ENCODE measurements around the gene NMD3.
A peak's percentile ranks its signal among the peaks of the same experiment; 100 is the strongest.
"Not testable (repeated sequence)": the region's sequence is repeated elsewhere in the genome, so short reads cannot be mapped to it uniquely, and the experiment has no call there.

NMD3 gene

DNA sequence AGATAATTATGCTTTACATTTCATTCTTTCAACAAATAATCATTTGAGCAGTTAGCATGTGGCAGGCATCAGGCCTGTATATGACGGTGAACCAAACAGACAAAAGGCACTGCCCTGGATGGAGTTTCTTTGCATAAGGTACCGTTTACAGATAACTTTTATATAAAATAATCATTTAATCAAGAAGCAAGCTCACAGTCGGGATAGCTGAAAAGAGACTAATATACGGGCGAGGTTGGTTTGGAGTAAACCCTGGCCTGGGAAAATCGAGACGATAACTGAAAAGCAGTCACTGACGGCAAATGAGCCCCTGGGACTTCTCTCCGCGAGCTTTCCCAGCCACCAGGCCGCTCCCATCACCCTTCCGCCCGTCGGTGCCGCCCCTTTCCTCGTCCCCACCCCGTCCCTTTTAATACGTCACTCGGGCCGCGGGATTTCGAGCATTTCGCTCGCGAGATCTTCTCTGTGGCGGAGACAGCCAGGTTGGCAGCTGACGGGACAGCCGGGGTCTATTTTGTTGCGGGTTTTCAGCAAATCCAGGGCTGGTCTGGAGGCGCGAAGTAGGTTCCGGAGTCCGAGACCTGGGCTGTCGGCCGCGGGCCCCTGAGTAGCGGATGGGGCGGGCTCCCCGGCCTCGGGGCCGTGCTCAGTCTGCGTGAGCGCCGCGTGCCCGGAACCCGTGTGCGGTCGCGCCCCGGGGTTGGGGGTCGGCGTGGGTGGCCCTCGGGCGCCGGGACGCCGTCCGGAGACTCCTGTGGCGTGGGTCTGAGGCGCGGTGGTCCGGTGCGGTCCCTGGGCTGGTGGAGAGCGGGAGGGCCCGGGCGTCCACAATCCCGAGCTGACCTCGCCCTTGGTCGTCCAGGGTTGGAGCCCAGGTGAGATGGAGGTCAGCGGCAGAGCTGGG lies at the start of gene NMD3:
TSS of gene NMD3 (plus strand) at position 462 of the 904 bp plus-strand sequence. CDS start 703 bp downstream, outside the sequence.
- peaks cover 50% of the 10 kb centered on the region for H3K79me2 ChIP-seq (ENCODE audit: low read length)
- peaks cover 21% of the 10 kb centered on the region for H3K4me1 ChIP-seq (ENCODE audit: low read length)
- no peak for TF ChIP-seq EZH2phosphoT487 (IDR thresholded peaks at IDR 0.05; ENCODE audit: low read depth)
- peak within 1 kb of the TSS; percentile 91 for H3K4me2 ChIP-seq (ENCODE audit: low read length)
- peak within 1 kb of the TSS; percentile 82 for H3K4me3 ChIP-seq (ENCODE audit: low read length)
- peak within 1 kb of the TSS; percentile 48 for H3K27ac ChIP-seq (ENCODE audit: low read length)
- peak within 1 kb of the TSS; percentile 85 for H3K9ac ChIP-seq (ENCODE audit: low read length)
- H4K20me1 ChIP-seq (ENCODE audit: insufficient read depth, low read length), result peaks cover 13% of the 10 kb centered on the region
- no peaks in the 10 kb centered on the region for H3K9me3 ChIP-seq (ENCODE audit: insufficient read depth, low read length)
- H3K27me3 ChIP-seq (ENCODE audit: low read depth, low read length), result no peaks in the 10 kb centered on the region
- peaks cover 27% of the 10 kb centered on the region for H3K36me3 ChIP-seq (replicated peaks; ENCODE audit: low read depth, low read length)
- H2AFZ ChIP-seq (ENCODE audit: low read depth, low read length), result peak within 1 kb of the TSS; percentile 93

DNA sequence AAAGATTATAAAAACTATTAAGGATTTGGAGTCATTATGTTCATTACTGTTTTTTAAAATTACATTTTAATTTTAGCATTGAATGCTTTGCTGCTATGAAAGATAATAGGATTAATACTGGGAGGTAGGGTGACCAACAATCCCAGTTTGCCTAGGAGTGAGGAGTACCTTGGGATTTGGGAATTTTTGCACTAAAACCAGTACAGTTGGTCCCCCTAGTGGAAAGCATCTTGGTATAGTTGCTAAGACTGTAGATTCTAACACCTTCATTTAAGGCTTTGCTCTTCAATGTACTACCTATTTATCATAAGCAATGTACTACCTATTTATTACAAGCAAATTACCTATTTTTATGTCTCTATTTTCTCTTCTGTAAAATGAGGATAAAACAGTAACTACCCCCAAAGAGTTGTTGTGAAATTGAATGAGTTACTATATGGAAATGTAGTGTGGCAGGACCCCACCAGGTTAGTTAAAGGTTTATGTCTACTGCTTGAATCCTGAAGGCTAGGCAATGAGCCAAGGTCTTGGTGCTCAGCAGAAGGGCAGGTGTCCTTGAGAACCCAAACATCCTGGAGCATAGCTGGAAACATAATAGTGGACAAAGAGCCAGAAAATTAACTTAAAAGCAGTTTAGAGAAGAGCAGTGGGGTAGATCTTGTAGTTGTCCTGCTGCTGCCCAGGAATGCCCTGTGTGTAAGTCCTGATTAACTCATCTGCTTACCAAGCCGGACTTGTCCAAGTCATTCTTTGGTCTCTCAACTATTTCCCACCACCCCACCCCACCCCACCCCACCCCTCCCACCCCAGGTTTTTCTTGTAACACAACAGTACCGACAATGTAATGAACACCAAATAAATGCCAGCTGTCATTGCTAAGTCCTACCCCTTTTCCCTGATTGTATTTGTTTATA lies 49.2 kb upstream of the NMD3 start:
- Histone ChIP-seq H2AFZ (ENCODE audit: low read depth, low read length) (no peak overlapping the region), H3K4me3 (ENCODE audit: low read length) (no peak overlapping the region), H3K4me2 (ENCODE audit: low read length) (no peak overlapping the region), H3K27me3 (ENCODE audit: low read depth, low read length) (no peaks in the 10 kb centered on the region), H3K79me2 (ENCODE audit: low read length) (no peaks in the 10 kb centered on the region), H3K27ac (ENCODE audit: low read length) (no peak overlapping the region), H3K4me1 (ENCODE audit: low read length) (no peaks in the 10 kb centered on the region), H3K9me3 (ENCODE audit: insufficient read depth, low read length) (no peaks in the 10 kb centered on the region), H3K9ac (ENCODE audit: low read length) (no peak overlapping the region), H4K20me1 (ENCODE audit: insufficient read depth, low read length) (no peaks in the 10 kb centered on the region), H3K36me3 (replicated peaks; ENCODE audit: low read depth, low read length) (no peaks in the 10 kb centered on the region)
- TF ChIP-seq, protein P1, sequence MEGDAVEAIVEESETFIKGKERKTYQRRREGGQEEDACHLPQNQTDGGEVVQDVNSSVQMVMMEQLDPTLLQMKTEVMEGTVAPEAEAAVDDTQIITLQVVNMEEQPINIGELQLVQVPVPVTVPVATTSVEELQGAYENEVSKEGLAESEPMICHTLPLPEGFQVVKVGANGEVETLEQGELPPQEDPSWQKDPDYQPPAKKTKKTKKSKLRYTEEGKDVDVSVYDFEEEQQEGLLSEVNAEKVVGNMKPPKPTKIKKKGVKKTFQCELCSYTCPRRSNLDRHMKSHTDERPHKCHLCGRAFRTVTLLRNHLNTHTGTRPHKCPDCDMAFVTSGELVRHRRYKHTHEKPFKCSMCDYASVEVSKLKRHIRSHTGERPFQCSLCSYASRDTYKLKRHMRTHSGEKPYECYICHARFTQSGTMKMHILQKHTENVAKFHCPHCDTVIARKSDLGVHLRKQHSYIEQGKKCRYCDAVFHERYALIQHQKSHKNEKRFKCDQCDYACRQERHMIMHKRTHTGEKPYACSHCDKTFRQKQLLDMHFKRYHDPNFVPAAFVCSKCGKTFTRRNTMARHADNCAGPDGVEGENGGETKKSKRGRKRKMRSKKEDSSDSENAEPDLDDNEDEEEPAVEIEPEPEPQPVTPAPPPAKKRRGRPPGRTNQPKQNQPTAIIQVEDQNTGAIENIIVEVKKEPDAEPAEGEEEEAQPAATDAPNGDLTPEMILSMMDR (IDR thresholded peaks at IDR 0.05; ENCODE audit: low read depth, low read length), result peak; percentile 15; the same call in 1 of the 2 replicates
- no peak for TF ChIP-seq EZH2phosphoT487 (IDR thresholded peaks at IDR 0.05; ENCODE audit: low read depth)

DNA sequence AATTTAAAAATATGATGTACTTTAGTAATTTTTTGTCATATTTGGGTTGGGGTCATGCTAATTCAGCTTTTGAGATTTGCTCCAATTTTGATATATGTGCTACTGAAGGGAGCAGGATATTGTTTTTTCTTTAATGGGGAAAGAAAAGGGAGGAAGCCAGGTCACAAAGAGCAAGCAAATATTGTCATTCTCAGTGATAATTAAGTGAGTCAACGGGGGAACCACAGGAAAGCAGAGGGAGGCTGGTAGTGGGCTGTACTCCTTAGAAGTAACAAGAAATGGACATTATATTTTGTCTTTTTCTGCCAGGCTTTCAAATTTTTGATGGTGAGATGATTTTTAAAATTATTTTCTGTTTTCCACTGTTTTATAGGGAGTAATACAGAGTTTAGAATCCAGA lies 45.6 kb upstream of the NMD3 start:
- no peak overlapping the region for H3K4me2 ChIP-seq (ENCODE audit: low read length)
- H3K79me2 ChIP-seq (ENCODE audit: low read length), result no peaks in the 10 kb centered on the region
- H3K27ac ChIP-seq (ENCODE audit: low read length), result no peak overlapping the region
- H3K9me3 ChIP-seq (ENCODE audit: insufficient read depth, low read length), result no peaks in the 10 kb centered on the region
- no peak overlapping the region for H3K4me3 ChIP-seq (ENCODE audit: low read length)
- H3K4me1 ChIP-seq (ENCODE audit: low read length), result no peaks in the 10 kb centered on the region
- no peak overlapping the region for H2AFZ ChIP-seq (ENCODE audit: low read depth, low read length)
- no peak for TF ChIP-seq EZH2phosphoT487 (IDR thresholded peaks at IDR 0.05; ENCODE audit: low read depth)
- TF ChIP-seq, protein P1 (IDR thresholded peaks at IDR 0.05; ENCODE audit: low read depth, low read length), result no peak
- H4K20me1 ChIP-seq (ENCODE audit: insufficient read depth, low read length), result no peaks in the 10 kb centered on the region
- H3K27me3 ChIP-seq (ENCODE audit: low read depth, low read length), result no peaks in the 10 kb centered on the region
- no peaks in the 10 kb centered on the region for H3K36me3 ChIP-seq (replicated peaks; ENCODE audit: low read depth, low read length)
- H3K9ac ChIP-seq (ENCODE audit: low read length), result no peak overlapping the region

DNA sequence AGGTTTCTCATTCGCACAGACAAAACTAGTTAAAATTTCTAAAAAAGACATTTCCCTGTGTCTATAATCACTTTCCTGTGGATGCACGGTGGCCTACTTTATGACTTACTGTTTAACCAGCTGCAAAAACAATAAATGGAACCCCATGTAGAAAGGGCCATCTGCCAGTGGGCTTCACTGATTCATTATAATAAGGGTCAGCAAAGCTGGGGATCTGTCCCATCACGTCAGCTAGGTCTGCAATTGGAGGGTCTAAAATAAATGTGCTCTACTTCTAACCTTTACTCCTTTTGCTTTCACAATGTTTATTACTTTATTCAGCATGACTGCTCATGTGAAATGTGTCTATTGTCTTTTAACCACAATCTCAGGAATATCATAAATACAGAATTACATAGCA lies 43.1 kb upstream of the NMD3 start:
- H3K27me3 ChIP-seq (ENCODE audit: low read depth, low read length), result no peaks in the 10 kb centered on the region
- H3K9ac ChIP-seq (ENCODE audit: low read length), result no peak overlapping the region
- no peak overlapping the region for H2AFZ ChIP-seq (ENCODE audit: low read depth, low read length)
- H4K20me1 ChIP-seq (ENCODE audit: insufficient read depth, low read length), result no peaks in the 10 kb centered on the region
- no peaks in the 10 kb centered on the region for H3K4me1 ChIP-seq (ENCODE audit: low read length)
- H3K27ac ChIP-seq (ENCODE audit: low read length), result no peak overlapping the region
- TF ChIP-seq, protein P1 (IDR thresholded peaks at IDR 0.05; ENCODE audit: low read depth, low read length), result no peak
- TF ChIP-seq EZH2phosphoT487 (IDR thresholded peaks at IDR 0.05; ENCODE audit: low read depth), result no peak
- H3K9me3 ChIP-seq (ENCODE audit: insufficient read depth, low read length), result peaks cover 3% of the 10 kb centered on the region; the same call in 1 of the 2 replicates
- no peak overlapping the region for H3K4me2 ChIP-seq (ENCODE audit: low read length)
- H3K4me3 ChIP-seq (ENCODE audit: low read length), result no peak overlapping the region
- no peaks in the 10 kb centered on the region for H3K79me2 ChIP-seq (ENCODE audit: low read length)
- H3K36me3 ChIP-seq (replicated peaks; ENCODE audit: low read depth, low read length), result no peaks in the 10 kb centered on the region

DNA sequence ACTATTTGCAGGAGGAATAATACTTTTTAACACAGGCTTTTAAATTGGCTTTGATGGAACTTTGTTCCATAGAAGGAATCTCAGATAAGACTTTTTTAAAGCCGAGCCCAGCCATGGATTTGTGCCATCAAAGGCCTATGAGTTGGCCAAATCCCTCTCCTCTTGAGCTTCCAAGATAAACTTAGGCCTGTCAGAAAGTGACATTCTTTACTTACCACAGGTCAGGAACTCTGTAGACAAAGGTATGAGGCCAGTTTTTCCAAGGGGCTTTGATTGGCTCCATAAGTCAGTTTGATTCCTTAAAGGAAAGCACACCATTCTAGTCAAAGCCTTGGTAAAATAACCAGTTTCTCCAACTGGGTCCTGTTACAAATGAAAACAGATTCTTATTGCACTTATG lies 39.7 kb upstream of the NMD3 start:
- not testable (repeated sequence) for H3K27me3 ChIP-seq (ENCODE audit: low read depth, low read length)

More for the DNA sequence above, 39.7 kb upstream of the NMD3 start:
- not testable (repeated sequence) for H3K79me2 ChIP-seq (ENCODE audit: low read length); H3K9ac ChIP-seq (ENCODE audit: low read length); H3K4me2 ChIP-seq (ENCODE audit: low read length); H3K27ac ChIP-seq (ENCODE audit: low read length); H3K4me3 ChIP-seq (ENCODE audit: low read length); H2AFZ ChIP-seq (ENCODE audit: low read depth, low read length); H3K36me3 ChIP-seq (replicated peaks; ENCODE audit: low read depth, low read length); H4K20me1 ChIP-seq (ENCODE audit: insufficient read depth, low read length); H3K9me3 ChIP-seq (ENCODE audit: insufficient read depth, low read length); H3K4me1 ChIP-seq (ENCODE audit: low read length)

All from OCI-LY3 (cell line).